K562 (cell line): ENCODE measurements around the gene COX19. TPM values are rescaled to one million over a fixed set of nuclear protein-coding genes. Genes with fewer than 3 reads are reported as not detected.

Experiments used
- ATAC-seq: fragments of 200-7000 bp; cut with Tn5 transposase; 3 replicates; pipeline ENCODE4 v1.9.1; 2020; ENCODE audit warnings: moderate library complexity
- BruUV-seq: library from RNA; stranded (reverse); fragments of 400-500 nt; replicated peaks from 2 replicates; lab custom pipeline; 2021; lab: Mats Ljungman, UMichigan
- CTCF ChIA-PET: fragments of 300-600 bp; formaldehyde crosslinking; extraction: SDS; loops from one replicate; lab custom pipeline; 2021; ENCODE audit warnings: low intra/inter-chr PET ratio; lab: Yijun Ruan, JAX
- POLR2A ChIA-PET: fragments of 300-600, 350-650 bp; sonication (Branson Sonifier 250); formaldehyde crosslinking; extraction: SDS; loops from one replicate; lab custom pipeline; 2021; ENCODE audit warnings: antibody characterized with exemption, inconsistent platforms; lab: Yijun Ruan, JAX
- DNase-seq, 4 experiments: peaks; one replicate each; pipeline versions ENCODE4 v3.0.0 to v3.0.0-alpha.2; 2011 to 2018; ENCODE audit warnings: low spot score in 3 of 4, mixed read lengths in 3 of 4; ENCODE audit errors: extremely low read depth in 1 of 4
- FAIRE-seq: peaks from 2 replicates; lab custom pipeline; 2011; peaks lifted over from hg19 to GRCh38; lab: Jason Lieb, UNC
- H2AFZ ChIP-seq: 2 replicates; pipeline ENCODE4 v1.6.0; 2011; ENCODE audit warnings: low read depth, low read length, control low read depth, inconsistent platforms
- H3K27ac ChIP-seq: fragments of 200-600 bp; 3 replicates; pipeline ENCODE4 v1.8.0; 2011; ENCODE audit warnings: low read depth, mild to moderate bottlenecking, control low read depth, inconsistent platforms, low read length, moderate library complexity, mixed read lengths; ENCODE audit errors: extremely low read depth
- H3K27me3 ChIP-seq, 2 experiments: fragments of 300-600 bp in 1 of 2; 2 replicates in 1 of 2; 3 replicates in 1 of 2; pipeline versions ENCODE4 v1.6.0 to v1.8.0; 2011; ENCODE audit warnings: inconsistent platforms in 2 of 2, low read length in 2 of 2, mild to moderate bottlenecking in 1 of 2, mixed read lengths in 1 of 2, moderate library complexity in 1 of 2; ENCODE audit not compliant: control insufficient read depth in 2 of 2, insufficient read depth in 2 of 2
- H3K36me3 ChIP-seq: fragments of 300-600 bp; 3 replicates; pipeline ENCODE4 v1.8.0; 2011; ENCODE audit warnings: mild to moderate bottlenecking, low read length, inconsistent platforms; ENCODE audit not compliant: control insufficient read depth, insufficient read depth
- H3K4me1 ChIP-seq, 2 experiments: fragments of 200-600 bp in 1 of 2; replicated peaks in 1 of 2; 2 replicates in 1 of 2; 3 replicates in 1 of 2; pipeline versions ENCODE4 v1.5.1 to v1.8.0; 2011; ENCODE audit warnings: inconsistent platforms in 2 of 2, low read length in 2 of 2, mild to moderate bottlenecking in 1 of 2, mixed read lengths in 1 of 2, moderate library complexity in 1 of 2; ENCODE audit not compliant: control insufficient read depth in 2 of 2, insufficient read depth in 2 of 2
- H3K4me2 ChIP-seq: 2 replicates; pipeline ENCODE4 v1.6.1; 2011; ENCODE audit warnings: low read length, control low read depth, inconsistent platforms, mixed read lengths; ENCODE audit not compliant: insufficient read depth
- H3K4me3 ChIP-seq: fragments of 200-600 bp; sonication (generic), shearing (Covaris generic); 2 replicates; pipeline ENCODE4 v1.5.1; 2016; ENCODE audit warnings: control low read depth, inconsistent platforms
- H3K79me2 ChIP-seq: fragments of 200-600 bp; 3 replicates; pipeline ENCODE4 v1.8.0; 2011; ENCODE audit warnings: low read length, inconsistent platforms; ENCODE audit not compliant: control insufficient read depth, insufficient read depth
- H3K9ac ChIP-seq, 2 experiments: 2 replicates each; pipeline versions ENCODE4 v1.6.0 to v1.6.1; 2011; ENCODE audit warnings: low read depth in 2 of 2, low read length in 2 of 2, control low read depth in 1 of 2, inconsistent platforms in 1 of 2, mild to moderate bottlenecking in 1 of 2, mixed read lengths in 1 of 2; ENCODE audit not compliant: insufficient read depth in 1 of 2
- H3K9me1 ChIP-seq: one replicate; pipeline ENCODE4 v1.6.0; 2011; ENCODE audit warnings: inconsistent platforms, mild to moderate bottlenecking, low read length, moderate library complexity; ENCODE audit not compliant: control insufficient read depth, insufficient read depth
- H3K9me3 ChIP-seq: replicated peaks from 2 replicates; pipeline ENCODE4 v1.5.1; 2011; ENCODE audit warnings: low read depth, low read length, inconsistent platforms; ENCODE audit not compliant: control insufficient read depth, insufficient read depth
- H4K20me1 ChIP-seq: replicated peaks from 2 replicates; pipeline ENCODE4 v1.6.1; 2011; ENCODE audit warnings: low read length, inconsistent platforms, mixed read lengths; ENCODE audit not compliant: control insufficient read depth, insufficient read depth
- DACH1 ChIP-seq: fragments of 450-650 bp; IDR thresholded peaks from 2 replicates; pipeline ENCODE4 v1.6.1; 2018; ENCODE audit not compliant: partially characterized antibody
- FOS ChIP-seq: IDR thresholded peaks from 3 replicates; pipeline ENCODE4 v1.6.1; 2011; ENCODE audit not compliant: insufficient read length; ENCODE audit errors: extremely low read depth
- GABPB1 ChIP-seq: sonication (generic); formaldehyde crosslinking; IDR thresholded peaks from 2 replicates; pipeline ENCODE4 v1.8.0; 2022; ENCODE audit warnings: mild to moderate bottlenecking, missing genetic modification reagents
- HLTF ChIP-seq: fragments of 450-650 bp; IDR thresholded peaks from 2 replicates; pipeline ENCODE4 v1.6.1; 2016
- NCOA2 ChIP-seq, 2 experiments: fragments of 450-650 bp; IDR thresholded peaks; 2 replicates each; pipeline ENCODE4 v1.6.1; 2018; ENCODE audit warnings: mild to moderate bottlenecking in 2 of 2, moderate library complexity in 1 of 2; ENCODE audit not compliant: partially characterized antibody in 2 of 2
- PHF8 ChIP-seq: fragments of 200-600 bp; sonication (generic); IDR thresholded peaks from 2 replicates; pipeline ENCODE4 v1.6.1; 2012; ENCODE audit warnings: mixed run types, mild to moderate bottlenecking, inconsistent platforms, low read length, moderate library complexity, borderline replicate concordance
- SUPT5H ChIP-seq: fragments of 450-650 bp; IDR thresholded peaks from 2 replicates; pipeline ENCODE4 v1.6.1; 2016
- THRAP3 ChIP-seq: fragments of 450-650 bp; IDR thresholded peaks from 2 replicates; pipeline ENCODE4 v1.6.1; 2016; ENCODE audit warnings: mild to moderate bottlenecking, inconsistent platforms, borderline replicate concordance
- TSHZ1 ChIP-seq: fragments of 250-450 bp; sonication (Bioruptor Pico); IDR thresholded peaks from 2 replicates; pipeline ENCODE4 v1.4.0; 2020; ENCODE audit warnings: mild to moderate bottlenecking, moderate library complexity
- ZNF134 ChIP-seq: fragments of 250-450 bp; sonication (Bioruptor Pico); conservative IDR thresholded peaks from 2 replicates; pipeline ENCODE4 v1.4.0; 2020
- ZNF644 ChIP-seq: fragments of 200-800 bp; sonication (Bioruptor generic); IDR thresholded peaks from 2 replicates; pipeline ENCODE4 v1.6.1; 2016; ENCODE audit warnings: low read depth, missing genetic modification characterization, missing compliant biosample characterization
- WGBS: fragments of 100-300 bp; shearing (Covaris generic); methylation state at CpG from one replicate; pipeline ENCODE4 v1.1.6; 2016; ENCODE audit warnings: low coverage, mixed read lengths; ENCODE audit not compliant: insufficient coverage; ENCODE audit errors: missing lambda C conversion rate; 5-methylcytosine and 5-hydroxymethylcytosine counted together
- in situ Hi-C: fragments of 300-500 bp; cut with MboI; formaldehyde crosslinking; loops from 4 replicates; pipeline ENCODE4 v1.15.0; 2018; ENCODE audit warnings: inconsistent platforms, mixed read lengths
- intact Hi-C: fragments of 100-400 bp; cut with micrococcal nuclease; formaldehyde crosslinking; loops from 2 replicates; pipeline ENCODE4 v1.14.2; 2022
- polyA plus RNA-seq, 8 experiments: library from polyadenylated mRNA; depleted of rRNA in 4 of 8; stranded (reverse) in 5 of 8; unstranded in 3 of 8; fragments of >200 nt; fragmentation: Nextera tagmentation in 2 of 8; fragmentation: Illumina TruSeq in 1 of 8; extraction: Ambion mirVana in 2 of 8; extraction: Trizol in 1 of 8; gene quantifications; 2 replicates each; pipeline versions ENCODE4 v1.2.1 to v1.2.3, GENCODE V29; 2011 to 2014; ENCODE audit warnings: inconsistent platforms in 1 of 8, missing spikeins in 1 of 8
- total RNA-seq, 7 experiments: library from RNA; depleted of rRNA in 6 of 7; stranded (reverse); fragments of >200 nt in 6 of 7; fragmentation: Illumina TruSeq in 2 of 7; extraction: Trizol in 2 of 7; gene quantifications; 2 replicates each; pipeline versions ENCODE4 v1.2.1 to v1.2.3, GENCODE V29; 2011 to 2021; ENCODE audit warnings: low replicate concordance in 1 of 7
- TF ChIP-seq, protein P1 (sequence below), 3 experiments: IDR thresholded peaks in 2 of 3; conservative IDR thresholded peaks in 1 of 3; 2 replicates each; pipeline ENCODE4 v1.5.1; 2011 to 2012; ENCODE audit warnings: low read length in 3 of 3, mild to moderate bottlenecking in 3 of 3, control low read depth in 2 of 3, improper control_type of control experiment in 1 of 3, inconsistent platforms in 1 of 3, low read depth in 1 of 3, mixed read lengths in 1 of 3, moderate library complexity in 1 of 3; ENCODE audit not compliant: insufficient read depth in 2 of 3
- TF ChIP-seq, protein P2 (sequence below): sonication (generic); formaldehyde crosslinking; IDR thresholded peaks from 2 replicates; pipeline ENCODE4 v1.9.0; 2022; ENCODE audit warnings: mild to moderate bottlenecking, missing genetic modification reagents
- TF ChIP-seq, protein P3 (sequence below): sonication (generic); formaldehyde crosslinking; IDR thresholded peaks from 2 replicates; pipeline ENCODE4 v1.8.1; 2023; ENCODE audit warnings: mild to moderate bottlenecking, missing genetic modification reagents

Gene COX19
- total and polyA plus RNA-seq, 9 of the 15 experiments (the other 6 are each of a cell fraction or from before 2014, with no cell fraction given) = 5.2 to 10.5 (median 7.9) TPM

DNA sequence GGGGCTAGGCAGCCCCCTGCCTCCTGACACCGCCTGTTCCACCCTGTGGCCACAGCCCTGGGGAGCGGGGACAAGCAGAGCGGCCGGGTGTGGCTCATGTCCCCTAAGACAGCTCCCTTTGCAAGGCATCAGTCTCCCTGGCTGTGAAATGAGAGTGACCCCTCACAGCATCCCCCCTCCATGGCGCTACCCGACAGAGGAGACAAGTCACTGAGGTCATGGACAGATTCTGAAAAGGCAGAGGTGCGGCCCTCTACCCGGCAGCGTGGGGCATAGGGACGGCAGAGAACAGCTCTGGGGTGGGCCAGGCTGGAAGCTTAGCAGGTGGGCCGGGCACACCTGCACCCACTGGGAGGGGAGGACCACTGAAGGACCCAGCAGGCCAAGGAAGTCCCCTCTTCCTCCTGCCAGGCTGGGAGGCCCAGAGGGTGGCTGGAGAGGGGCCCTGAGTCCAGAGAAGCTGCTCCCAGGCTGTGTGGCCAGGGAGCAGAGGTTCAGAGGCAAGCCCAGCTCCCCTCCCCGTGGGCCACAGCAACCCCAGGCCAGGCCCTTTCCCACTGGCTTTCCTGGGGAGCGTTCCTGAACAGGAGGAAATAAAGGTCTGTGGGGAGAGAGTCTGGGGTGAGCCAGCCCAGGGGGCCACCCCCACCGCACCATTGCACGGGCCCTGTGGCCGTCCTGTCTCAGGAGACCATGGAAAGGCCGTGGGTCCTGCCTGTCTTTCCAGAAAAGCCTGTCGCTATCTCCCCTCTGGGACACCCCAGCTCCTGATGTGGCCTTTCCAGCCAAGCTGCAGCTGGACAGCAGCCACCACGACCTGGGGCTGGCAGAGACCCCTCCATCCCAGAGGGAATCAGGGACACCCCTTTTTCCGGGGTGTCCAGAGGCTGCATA, 22.6 kb downstream of the COX19 start:
- H3K79me2 ChIP-seq = no peaks in the 10 kb centered on the region
- H2AFZ ChIP-seq = no peak overlapping the region
- intact Hi-C loops = no loop called here
- H3K36me3 ChIP-seq = no peaks in the 10 kb centered on the region
- in situ Hi-C loops = no loop called here
- CTCF ChIA-PET = no interaction called here
- no peak overlapping the region for H3K9ac ChIP-seq
- peaks cover 0 to 46% of the 10 kb centered on the region in 2 experiments; a peak in 2 of 5 replicates for H3K4me1 ChIP-seq
- 10% methylated on average over 14 of the region's 20 CpGs for WGBS
- DNase-seq (no peak), ATAC-seq (no peak), FAIRE-seq (no peak)
- H4K20me1 ChIP-seq = peaks cover 15% of the 10 kb centered on the region; the same call in 1 of the 2 replicates
- POLR2A ChIA-PET = interaction anchor here (0.5 to 1.0 kb wide), 3 partner anchors 14 to 434 kb away, joined by 3 to 8 read pairs (median 3); no protein-coding TSS in a partner anchor
- H3K9me3 ChIP-seq = no peaks in the 10 kb centered on the region
- no peak overlapping the region for H3K4me2 ChIP-seq
- H3K27ac ChIP-seq = no peak overlapping the region
- no peak overlapping the region for H3K4me3 ChIP-seq
- BruUV-seq = no TSS peak
- no peaks in the 10 kb centered on the region for H3K9me1 ChIP-seq
- H3K27me3 ChIP-seq = peaks cover 46 to 70% of the 10 kb centered on the region in 2 experiments
- TF ChIP-seq GABPB1 (CRISPR knock-in tag) (no peak), DACH1 (no peak), SUPT5H (no peak), ZNF644 (tag) (no peak), NCOA2 (IDR thresholded peaks at IDR 0.05; ENCODE audit: partially characterized antibody in 2 of 2) (no peak), TSHZ1 (CRISPR knock-in tag) (no peak), ZNF134 (CRISPR knock-in tag) (no peak), PHF8 (no peak), FOS (no peak), HLTF (no peak), THRAP3 (no peak)
- TF ChIP-seq, protein P1, sequence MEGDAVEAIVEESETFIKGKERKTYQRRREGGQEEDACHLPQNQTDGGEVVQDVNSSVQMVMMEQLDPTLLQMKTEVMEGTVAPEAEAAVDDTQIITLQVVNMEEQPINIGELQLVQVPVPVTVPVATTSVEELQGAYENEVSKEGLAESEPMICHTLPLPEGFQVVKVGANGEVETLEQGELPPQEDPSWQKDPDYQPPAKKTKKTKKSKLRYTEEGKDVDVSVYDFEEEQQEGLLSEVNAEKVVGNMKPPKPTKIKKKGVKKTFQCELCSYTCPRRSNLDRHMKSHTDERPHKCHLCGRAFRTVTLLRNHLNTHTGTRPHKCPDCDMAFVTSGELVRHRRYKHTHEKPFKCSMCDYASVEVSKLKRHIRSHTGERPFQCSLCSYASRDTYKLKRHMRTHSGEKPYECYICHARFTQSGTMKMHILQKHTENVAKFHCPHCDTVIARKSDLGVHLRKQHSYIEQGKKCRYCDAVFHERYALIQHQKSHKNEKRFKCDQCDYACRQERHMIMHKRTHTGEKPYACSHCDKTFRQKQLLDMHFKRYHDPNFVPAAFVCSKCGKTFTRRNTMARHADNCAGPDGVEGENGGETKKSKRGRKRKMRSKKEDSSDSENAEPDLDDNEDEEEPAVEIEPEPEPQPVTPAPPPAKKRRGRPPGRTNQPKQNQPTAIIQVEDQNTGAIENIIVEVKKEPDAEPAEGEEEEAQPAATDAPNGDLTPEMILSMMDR (IDR thresholded peaks at IDR 0.05 in 2 of 3, conservative IDR thresholded peaks at IDR 0.05 in 1 of 3; ENCODE audit: insufficient read depth in 2 of 3, low read depth in 1 of 3, low read length in 3 of 3) = no peak
- TF ChIP-seq, protein P2, sequence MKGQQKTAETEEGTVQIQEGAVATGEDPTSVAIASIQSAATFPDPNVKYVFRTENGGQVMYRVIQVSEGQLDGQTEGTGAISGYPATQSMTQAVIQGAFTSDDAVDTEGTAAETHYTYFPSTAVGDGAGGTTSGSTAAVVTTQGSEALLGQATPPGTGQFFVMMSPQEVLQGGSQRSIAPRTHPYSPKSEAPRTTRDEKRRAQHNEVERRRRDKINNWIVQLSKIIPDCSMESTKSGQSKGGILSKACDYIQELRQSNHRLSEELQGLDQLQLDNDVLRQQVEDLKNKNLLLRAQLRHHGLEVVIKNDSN = no peak
- TF ChIP-seq, protein P3, sequence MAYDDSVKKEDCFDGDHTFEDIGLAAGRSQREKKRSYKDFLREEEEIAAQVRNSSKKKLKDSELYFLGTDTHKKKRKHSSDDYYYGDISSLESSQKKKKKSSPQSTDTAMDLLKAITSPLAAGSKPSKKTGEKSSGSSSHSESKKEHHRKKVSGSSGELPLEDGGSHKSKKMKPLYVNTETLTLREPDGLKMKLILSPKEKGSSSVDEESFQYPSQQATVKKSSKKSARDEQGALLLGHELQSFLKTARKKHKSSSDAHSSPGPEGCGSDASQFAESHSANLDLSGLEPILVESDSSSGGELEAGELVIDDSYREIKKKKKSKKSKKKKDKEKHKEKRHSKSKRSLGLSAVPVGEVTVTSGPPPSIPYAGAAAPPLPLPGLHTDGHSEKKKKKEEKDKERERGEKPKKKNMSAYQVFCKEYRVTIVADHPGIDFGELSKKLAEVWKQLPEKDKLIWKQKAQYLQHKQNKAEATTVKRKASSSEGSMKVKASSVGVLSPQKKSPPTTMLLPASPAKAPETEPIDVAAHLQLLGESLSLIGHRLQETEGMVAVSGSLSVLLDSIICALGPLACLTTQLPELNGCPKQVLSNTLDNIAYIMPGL = no peak
